Neural progenitor cell (in vitro differentiated cells): ENCODE data around the gene NEK6.

Experiments used
- EZH2phosphoT487 ChIP-seq: fragments of 200-600 bp; sonication (generic); IDR thresholded peaks from 2 replicates; pipeline ENCODE4 v1.6.1; 2017; ENCODE audit warnings: antibody characterized with exemption
- TF ChIP-seq, protein P1 (sequence below): fragments of 200-600 bp; sonication (generic); IDR thresholded peaks from 2 replicates; pipeline ENCODE4 v1.5.1; 2017; ENCODE audit warnings: antibody characterized with exemption, mild to moderate bottlenecking

GRCh38 chr9:124342402-124342775 lies 84.6 kb downstream of the NEK6 start:
- TF ChIP-seq, protein P1, sequence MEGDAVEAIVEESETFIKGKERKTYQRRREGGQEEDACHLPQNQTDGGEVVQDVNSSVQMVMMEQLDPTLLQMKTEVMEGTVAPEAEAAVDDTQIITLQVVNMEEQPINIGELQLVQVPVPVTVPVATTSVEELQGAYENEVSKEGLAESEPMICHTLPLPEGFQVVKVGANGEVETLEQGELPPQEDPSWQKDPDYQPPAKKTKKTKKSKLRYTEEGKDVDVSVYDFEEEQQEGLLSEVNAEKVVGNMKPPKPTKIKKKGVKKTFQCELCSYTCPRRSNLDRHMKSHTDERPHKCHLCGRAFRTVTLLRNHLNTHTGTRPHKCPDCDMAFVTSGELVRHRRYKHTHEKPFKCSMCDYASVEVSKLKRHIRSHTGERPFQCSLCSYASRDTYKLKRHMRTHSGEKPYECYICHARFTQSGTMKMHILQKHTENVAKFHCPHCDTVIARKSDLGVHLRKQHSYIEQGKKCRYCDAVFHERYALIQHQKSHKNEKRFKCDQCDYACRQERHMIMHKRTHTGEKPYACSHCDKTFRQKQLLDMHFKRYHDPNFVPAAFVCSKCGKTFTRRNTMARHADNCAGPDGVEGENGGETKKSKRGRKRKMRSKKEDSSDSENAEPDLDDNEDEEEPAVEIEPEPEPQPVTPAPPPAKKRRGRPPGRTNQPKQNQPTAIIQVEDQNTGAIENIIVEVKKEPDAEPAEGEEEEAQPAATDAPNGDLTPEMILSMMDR = no peak
- TF ChIP-seq EZH2phosphoT487 = no peak
